Panc1 (cell line): ENCODE measurements around the gene ASH1L.

ENCODE experiments used
- POLR2AphosphoS5 ChIP-seq: IDR thresholded peaks from 2 replicates; pipeline ENCODE4 v1.6.1; 2012; ENCODE audit warnings: mild to moderate bottlenecking, low read depth, low read length, moderate library complexity
- SIN3A ChIP-seq: IDR thresholded peaks from 2 replicates; pipeline ENCODE4 v1.6.1; 2012; ENCODE audit warnings: low read depth, mild to moderate bottlenecking, low read length, moderate library complexity, borderline replicate concordance; ENCODE audit not compliant: insufficient read depth
- TCF7L2 ChIP-seq: IDR thresholded peaks from 2 replicates; pipeline ENCODE4 v1.6.1; 2011; ENCODE audit warnings: mild to moderate bottlenecking, low read depth, low read length, inconsistent platforms
- TF ChIP-seq, protein P1 (sequence below): fragments of 450-650 bp; IDR thresholded peaks from 2 replicates; pipeline ENCODE4 v1.5.1; 2017; ENCODE audit warnings: mild to moderate bottlenecking
- TF ChIP-seq, protein P2 (sequence below), 2 experiments: IDR thresholded peaks; 2 replicates each; pipeline ENCODE4 v1.6.1; 2011 to 2012; ENCODE audit warnings: low read depth in 2 of 2, control low read depth in 1 of 2, low read length in 1 of 2, mild to moderate bottlenecking in 1 of 2, moderate library complexity in 1 of 2; ENCODE audit not compliant: insufficient read depth in 1 of 2

DNA sequence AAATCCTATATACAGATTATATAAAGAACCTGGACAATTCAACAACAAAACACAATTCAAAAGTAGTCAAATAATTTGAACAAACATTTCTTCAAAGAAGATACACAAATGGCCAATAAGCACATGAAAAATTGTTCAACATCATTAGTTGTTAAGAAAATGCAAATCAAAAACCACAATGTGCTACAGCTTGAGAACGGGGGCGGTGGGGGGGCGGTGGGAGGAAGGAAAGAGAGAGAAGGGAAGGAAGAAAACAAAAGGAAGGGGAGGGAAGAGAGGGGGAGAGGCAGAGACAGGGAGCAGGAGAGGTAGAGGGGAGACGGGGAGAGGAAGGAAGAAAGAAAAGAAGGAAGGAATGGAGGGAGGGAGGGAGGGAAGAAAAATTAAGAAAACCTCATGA lies 44.1 kb downstream of the ASH1L start:
- TF ChIP-seq, protein P1, sequence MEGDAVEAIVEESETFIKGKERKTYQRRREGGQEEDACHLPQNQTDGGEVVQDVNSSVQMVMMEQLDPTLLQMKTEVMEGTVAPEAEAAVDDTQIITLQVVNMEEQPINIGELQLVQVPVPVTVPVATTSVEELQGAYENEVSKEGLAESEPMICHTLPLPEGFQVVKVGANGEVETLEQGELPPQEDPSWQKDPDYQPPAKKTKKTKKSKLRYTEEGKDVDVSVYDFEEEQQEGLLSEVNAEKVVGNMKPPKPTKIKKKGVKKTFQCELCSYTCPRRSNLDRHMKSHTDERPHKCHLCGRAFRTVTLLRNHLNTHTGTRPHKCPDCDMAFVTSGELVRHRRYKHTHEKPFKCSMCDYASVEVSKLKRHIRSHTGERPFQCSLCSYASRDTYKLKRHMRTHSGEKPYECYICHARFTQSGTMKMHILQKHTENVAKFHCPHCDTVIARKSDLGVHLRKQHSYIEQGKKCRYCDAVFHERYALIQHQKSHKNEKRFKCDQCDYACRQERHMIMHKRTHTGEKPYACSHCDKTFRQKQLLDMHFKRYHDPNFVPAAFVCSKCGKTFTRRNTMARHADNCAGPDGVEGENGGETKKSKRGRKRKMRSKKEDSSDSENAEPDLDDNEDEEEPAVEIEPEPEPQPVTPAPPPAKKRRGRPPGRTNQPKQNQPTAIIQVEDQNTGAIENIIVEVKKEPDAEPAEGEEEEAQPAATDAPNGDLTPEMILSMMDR, result no peak
- TF ChIP-seq SIN3A, result no peak
- TF ChIP-seq POLR2AphosphoS5, result no peak
- no peak for TF ChIP-seq TCF7L2
- TF ChIP-seq, protein P2, sequence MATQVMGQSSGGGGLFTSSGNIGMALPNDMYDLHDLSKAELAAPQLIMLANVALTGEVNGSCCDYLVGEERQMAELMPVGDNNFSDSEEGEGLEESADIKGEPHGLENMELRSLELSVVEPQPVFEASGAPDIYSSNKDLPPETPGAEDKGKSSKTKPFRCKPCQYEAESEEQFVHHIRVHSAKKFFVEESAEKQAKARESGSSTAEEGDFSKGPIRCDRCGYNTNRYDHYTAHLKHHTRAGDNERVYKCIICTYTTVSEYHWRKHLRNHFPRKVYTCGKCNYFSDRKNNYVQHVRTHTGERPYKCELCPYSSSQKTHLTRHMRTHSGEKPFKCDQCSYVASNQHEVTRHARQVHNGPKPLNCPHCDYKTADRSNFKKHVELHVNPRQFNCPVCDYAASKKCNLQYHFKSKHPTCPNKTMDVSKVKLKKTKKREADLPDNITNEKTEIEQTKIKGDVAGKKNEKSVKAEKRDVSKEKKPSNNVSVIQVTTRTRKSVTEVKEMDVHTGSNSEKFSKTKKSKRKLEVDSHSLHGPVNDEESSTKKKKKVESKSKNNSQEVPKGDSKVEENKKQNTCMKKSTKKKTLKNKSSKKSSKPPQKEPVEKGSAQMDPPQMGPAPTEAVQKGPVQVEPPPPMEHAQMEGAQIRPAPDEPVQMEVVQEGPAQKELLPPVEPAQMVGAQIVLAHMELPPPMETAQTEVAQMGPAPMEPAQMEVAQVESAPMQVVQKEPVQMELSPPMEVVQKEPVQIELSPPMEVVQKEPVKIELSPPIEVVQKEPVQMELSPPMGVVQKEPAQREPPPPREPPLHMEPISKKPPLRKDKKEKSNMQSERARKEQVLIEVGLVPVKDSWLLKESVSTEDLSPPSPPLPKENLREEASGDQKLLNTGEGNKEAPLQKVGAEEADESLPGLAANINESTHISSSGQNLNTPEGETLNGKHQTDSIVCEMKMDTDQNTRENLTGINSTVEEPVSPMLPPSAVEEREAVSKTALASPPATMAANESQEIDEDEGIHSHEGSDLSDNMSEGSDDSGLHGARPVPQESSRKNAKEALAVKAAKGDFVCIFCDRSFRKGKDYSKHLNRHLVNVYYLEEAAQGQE (IDR thresholded peaks at IDR 0.05; ENCODE audit: insufficient read depth in 1 of 2, low read depth in 2 of 2, low read length in 1 of 2), result no peak
